NCI-H1417 (cell line): Measurements from ENCODE around the gene STOML3.

Source experiments
- DNase-seq, 3 experiments: peaks; one replicate each; lab custom pipeline; 2025; lab: John Stamatoyannopoulos, UW

The STOML3 gene

GRCh38 chr13:38990693-38991092 lies at the start of gene STOML3:
TSS of gene STOML3 (minus strand) at chr13:38990831. CDS start at chr13:38990721, 110 bp downstream.
- no peak for DNase-seq

GRCh38 chr13:39040206-39040605 lies 49.6 kb upstream of the STOML3 start:
- DNase-seq, result no peak

DNA sequence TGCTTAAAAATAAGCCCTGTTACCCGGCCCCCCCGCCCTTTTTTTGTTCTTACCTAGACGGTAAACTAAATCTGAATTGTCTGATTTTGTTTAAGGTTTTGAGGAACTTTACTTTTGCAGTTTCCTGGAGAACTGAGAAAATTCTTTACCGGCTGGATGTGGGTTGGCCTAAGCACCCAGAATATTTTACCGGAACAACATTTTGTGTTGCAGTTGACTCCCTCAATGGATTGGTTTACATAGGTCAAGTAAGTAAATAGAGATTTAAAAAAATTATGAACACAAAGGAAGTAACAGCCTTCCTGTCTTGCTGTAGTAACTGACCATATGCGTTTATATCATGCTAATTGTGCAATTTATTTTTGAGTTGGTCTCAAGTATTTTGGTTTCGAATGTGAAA lies 48.4 kb upstream of the STOML3 start:
- DNase-seq, result no peak

DNA sequence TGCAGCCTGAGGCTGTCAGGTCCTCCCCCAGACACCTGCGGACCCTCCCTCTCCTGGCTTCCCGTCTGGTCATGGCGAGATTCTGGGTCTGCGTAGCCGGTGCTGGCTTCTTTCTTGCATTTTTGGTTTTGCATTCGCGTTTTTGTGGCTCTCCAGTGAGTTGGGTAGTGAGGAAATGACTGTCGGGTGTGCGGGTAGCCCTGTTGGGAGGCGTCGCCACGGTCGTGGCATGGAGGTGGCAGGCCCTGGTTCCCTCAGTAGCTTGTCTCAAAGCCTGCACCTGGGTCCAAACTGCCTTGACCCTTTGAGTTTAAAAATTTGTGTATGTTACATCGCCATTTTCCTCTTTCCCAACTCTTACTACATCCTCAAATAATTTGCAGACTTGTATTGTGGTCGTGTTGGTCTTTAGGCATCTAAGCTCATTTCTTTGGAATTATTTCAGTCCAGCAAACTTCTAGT lies 48.0 kb upstream of the STOML3 start:
- peak in 1 of 3 experiments; percentile 31 for DNase-seq

- peak; percentile 94 to 98 (median 95) for DNase-seq
These were observed 47.4 kb upstream of the STOML3 start, which contains the start of the genes NHLRC3 and PROSER1 for GRCh38 chr13:39037880-39038568. TSS of gene NHLRC3 (plus strand) at chr13:39038456. CDS start at chr13:39038640, 184 bp downstream. TSS of gene PROSER1 (minus strand) at chr13:39038089. CDS start at chr13:39037242, 847 bp downstream.

GRCh38 chr13:39037410-39037879 lies 46.8 kb upstream of the STOML3 start:
- peak in 2 of 3 experiments; percentile 80 to 93 for DNase-seq

GRCh38 chr13:39036212-39036611 lies 45.6 kb upstream of the STOML3 start:
- DNase-seq, result peak in 1 of 3 experiments; percentile 48

- DNase-seq, result no peak
These were observed 45.2 kb upstream of the STOML3 start for GRCh38 chr13:39035799-39036198.

DNA sequence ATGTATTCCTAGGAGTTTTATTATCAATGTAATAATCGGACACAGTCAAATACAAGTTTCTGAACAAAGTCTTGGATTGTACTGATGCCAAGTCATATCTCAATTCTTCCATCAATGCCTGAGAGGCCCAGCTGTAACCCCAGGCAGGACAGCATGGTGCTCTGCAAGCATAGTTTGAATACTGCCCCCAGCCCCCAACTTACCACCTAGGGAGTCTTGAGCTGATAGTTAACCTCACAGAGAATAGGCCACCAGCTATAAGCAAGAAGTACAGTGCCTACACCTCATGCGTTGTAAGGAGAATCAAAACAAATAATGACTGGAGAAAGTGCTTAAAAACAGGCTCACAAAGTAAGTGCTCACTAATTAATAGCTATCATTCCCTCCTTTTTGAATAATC lies 44.6 kb upstream of the STOML3 start:
- no peak for DNase-seq

DNA sequence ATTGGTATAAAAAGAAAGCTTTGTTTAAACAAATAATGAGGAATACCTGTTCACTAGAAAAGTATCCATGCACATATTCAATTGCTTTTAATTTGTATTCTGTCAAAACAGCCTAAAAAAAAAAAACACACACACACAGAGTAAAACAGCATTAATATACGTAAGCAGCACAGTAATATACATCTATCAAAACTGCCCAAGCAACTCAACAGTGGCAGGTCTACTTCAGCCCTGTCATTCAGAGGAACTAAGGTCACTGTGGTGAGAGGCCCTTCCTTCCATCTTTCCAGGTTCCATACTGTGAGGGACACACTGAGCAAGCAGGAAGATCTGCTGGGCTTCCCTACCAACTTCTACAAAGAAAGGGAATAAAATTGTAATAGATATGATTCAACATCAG lies 43.5 kb upstream of the STOML3 start:
- DNase-seq, result no peak

DNA sequence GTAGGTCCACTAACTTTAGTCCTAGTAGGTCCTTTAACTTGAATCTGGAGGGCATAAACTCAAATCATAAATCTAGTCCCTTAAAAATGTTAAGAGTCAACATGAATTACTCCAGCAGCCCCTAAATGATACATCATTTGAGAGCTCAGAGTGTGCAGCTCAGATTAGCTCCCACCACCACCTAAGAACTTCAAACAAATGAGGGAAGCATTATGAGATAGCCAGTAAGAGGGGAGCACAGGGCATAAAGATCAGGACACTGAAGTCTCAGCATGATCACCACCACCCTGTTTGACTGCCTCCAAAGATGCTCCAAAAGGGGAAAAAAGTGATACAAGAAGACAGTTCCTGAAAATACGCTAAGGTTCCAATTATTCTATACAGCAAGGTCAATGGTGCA lies 41.5 kb upstream of the STOML3 start:
- no peak for DNase-seq

DNA sequence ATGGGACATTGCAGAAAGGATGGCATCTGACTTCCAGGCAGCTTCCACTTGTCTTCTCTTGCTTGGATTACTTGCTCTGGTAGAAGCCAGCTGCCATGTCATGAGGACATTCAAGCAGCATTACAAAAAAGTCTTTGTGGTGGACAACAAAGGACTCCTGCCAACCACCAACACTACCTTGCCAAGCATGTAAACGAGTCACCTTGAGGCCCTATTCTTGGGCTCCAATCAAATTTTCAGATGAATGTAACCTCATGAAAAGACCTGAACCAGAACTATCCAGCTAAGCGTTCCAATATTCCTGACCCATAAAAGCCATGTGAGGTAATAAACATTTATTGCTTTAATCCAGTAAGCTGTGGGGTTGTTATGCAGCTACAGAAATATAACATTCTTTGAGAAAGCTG lies 34.8 kb upstream of the STOML3 start:
- DNase-seq, result no peak

DNA sequence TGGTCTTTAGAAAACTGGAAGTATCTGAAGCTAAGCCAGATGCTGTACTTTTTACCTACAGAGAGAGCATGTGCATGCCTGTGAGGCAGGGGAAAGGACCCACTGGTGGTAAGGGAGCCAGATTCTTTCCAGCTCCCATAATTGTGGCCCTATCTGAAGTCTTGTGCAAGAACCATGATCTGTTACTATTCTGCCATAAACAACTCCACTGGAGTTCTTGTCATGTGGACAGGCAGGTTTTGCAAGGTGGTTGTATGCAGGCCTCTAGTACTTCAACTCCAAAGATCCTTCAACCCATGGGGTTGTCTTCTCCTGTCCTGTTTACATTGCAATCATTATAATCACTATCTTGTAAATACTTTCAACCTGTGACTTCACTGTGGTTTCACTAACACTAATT lies 33.1 kb upstream of the STOML3 start:
- DNase-seq, result peak in 1 of 3 experiments; percentile 22

DNA sequence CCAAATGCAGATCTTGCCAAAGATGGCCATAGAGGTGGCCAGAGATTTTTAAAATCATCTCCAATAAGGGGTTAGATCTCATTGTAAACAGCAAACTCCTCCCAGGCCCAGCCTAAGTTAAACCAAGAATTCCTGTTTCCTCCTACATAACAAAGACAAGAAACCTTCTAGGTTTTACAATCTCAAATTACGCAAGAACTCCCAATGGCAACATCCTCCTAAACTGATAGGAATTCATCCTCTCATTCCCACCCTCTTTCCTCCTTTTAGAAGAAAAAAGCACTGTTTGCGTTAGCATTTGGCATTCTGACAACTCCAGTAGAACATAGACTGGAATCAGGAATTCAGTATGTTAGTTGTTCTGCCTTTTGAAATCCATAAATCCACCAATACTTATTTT lies 32.7 kb upstream of the STOML3 start:
- DNase-seq, result no peak

DNA sequence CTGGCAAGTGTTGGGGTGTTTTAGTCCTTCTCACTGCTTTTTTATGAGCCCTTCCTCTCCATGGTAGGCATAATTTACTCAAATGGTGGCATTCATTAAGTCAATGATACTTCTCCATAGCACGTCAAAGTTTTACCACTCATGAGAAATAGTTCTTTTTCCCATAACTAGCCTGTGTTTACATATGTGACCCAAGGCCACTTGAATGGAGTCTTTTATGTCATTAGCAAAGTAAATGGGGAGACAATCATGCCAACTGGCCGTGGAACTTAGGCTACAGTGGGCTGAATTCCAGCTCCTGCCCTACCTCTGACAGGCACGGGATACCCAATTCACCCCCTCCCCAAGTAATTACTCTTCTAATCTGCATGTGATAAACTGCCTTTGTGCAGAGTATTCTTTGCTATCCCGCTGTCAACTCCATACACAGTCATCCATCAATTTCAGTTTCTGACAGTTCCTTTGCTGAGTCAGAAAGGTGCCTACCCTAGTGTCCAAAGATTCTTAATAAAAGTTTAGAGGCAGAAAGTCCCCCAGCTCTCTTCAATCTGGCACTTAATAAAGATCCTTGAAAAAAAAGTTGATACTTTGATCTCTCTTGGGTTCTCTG lies 30.3 kb upstream of the STOML3 start:
- no peak for DNase-seq

DNA sequence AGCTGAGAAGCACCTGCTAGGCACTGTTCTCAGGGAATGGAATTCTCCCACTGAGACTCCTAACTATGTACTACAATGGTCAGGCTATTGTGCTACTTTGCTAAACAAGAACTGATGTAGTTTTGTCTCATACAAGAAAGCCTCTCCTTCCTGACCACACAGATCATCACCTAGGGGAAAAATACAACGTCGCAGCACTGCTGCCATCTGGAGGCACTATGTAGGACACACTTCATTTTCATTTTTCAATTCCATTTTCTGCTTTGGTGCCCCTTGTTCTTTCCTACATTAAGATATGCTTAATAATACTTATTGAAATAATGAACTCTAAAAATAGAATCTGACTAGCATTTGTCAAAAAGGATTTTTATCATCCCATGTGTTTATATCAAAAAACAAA lies 26.2 kb upstream of the STOML3 start:
- peak in 2 of 3 experiments; percentile 10 to 55 for DNase-seq

GRCh38 chr13:39016087-39016486 lies 25.5 kb upstream of the STOML3 start:
- DNase-seq, result no peak

- DNase-seq, result no peak
These were observed 22.8 kb upstream of the STOML3 start for GRCh38 chr13:39013462-39013861.

- no peak for DNase-seq
These were observed 22.0 kb upstream of the STOML3 start for GRCh38 chr13:39012608-39013007.

- peak in 2 of 3 experiments; percentile 6 to 25 for DNase-seq
These were observed 15.9 kb upstream of the STOML3 start for GRCh38 chr13:39006371-39007111.

- DNase-seq, result no peak
These were observed 8.1 kb upstream of the STOML3 start for GRCh38 chr13:38998739-38999138.

GRCh38 chr13:38993381-38993780 lies 2.8 kb upstream of the STOML3 start:
- no peak for DNase-seq
